NB4 (cell line): ENCODE data around the gene AFF1.

Experiments used
- POLR2A ChIP-seq: IDR thresholded peaks from 2 replicates; pipeline ENCODE4 v1.6.1; 2011; ENCODE audit warnings: mild to moderate bottlenecking; ENCODE audit not compliant: insufficient read length; ENCODE audit errors: extremely low read depth
- TF ChIP-seq, protein P1 (sequence below): IDR thresholded peaks from one replicate; pipeline ENCODE4 v1.5.1; 2012; ENCODE audit warnings: low read depth, low read length

DNA sequence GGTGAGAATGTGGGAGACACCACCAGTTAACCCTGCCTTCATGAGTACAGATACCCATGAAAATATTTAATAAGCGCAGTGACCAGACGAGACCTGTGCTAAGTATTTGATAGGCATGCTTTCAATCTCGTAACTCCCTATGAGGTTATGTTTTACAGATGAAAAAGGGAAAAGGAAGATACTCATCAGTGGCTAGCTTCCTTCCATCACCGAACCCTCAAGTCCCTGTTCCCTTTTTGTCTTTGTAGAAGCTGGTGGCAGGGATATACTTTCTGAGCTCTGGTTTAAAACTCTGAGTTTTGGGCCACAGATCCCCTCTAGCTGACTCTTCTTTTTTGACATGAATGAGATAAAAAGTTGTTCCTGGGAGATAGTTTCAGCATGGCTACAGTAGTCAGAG lies 26.3 kb downstream of the AFF1 start:
- TF ChIP-seq, protein P1, sequence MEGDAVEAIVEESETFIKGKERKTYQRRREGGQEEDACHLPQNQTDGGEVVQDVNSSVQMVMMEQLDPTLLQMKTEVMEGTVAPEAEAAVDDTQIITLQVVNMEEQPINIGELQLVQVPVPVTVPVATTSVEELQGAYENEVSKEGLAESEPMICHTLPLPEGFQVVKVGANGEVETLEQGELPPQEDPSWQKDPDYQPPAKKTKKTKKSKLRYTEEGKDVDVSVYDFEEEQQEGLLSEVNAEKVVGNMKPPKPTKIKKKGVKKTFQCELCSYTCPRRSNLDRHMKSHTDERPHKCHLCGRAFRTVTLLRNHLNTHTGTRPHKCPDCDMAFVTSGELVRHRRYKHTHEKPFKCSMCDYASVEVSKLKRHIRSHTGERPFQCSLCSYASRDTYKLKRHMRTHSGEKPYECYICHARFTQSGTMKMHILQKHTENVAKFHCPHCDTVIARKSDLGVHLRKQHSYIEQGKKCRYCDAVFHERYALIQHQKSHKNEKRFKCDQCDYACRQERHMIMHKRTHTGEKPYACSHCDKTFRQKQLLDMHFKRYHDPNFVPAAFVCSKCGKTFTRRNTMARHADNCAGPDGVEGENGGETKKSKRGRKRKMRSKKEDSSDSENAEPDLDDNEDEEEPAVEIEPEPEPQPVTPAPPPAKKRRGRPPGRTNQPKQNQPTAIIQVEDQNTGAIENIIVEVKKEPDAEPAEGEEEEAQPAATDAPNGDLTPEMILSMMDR: no peak
- TF ChIP-seq POLR2A: no peak
